CD14-positive monocyte (primary cell): ENCODE measurements around the gene FBXW4. TPM values are rescaled to one million over a fixed set of nuclear protein-coding genes. Genes with fewer than 3 reads are reported as not detected.

ENCODE experiments used
- DNase-seq, 3 donors: peaks; one replicate each; pipeline ENCODE4 v3.0.0-alpha.2; 2011 to 2022
- H2AFZ ChIP-seq: 2 replicates; pipeline ENCODE4 v1.6.0; 2012; ENCODE audit warnings: mild to moderate bottlenecking, low read depth, low read length, inconsistent platforms; ENCODE audit not compliant: insufficient read depth, poor library complexity, severe bottlenecking
- H3K27ac ChIP-seq, 2 donors: 1 replicate in 1 of 2; 2 replicates in 1 of 2; pipeline ENCODE4 v1.5.1; 2012 to 2013; ENCODE audit warnings: low read length in 2 of 2, control low read depth in 1 of 2, inconsistent platforms in 1 of 2, low read depth in 1 of 2, mild to moderate bottlenecking in 1 of 2
- H3K27me3 ChIP-seq, 2 donors: one replicate each; pipeline versions ENCODE4 v1.6.0 to v1.6.1; 2011 to 2013; ENCODE audit warnings: low read length in 2 of 2; ENCODE audit not compliant: control insufficient read depth in 2 of 2, insufficient read depth in 2 of 2
- H3K36me3 ChIP-seq, 2 donors: replicated peaks in 1 of 2; 1 replicate in 1 of 2; 2 replicates in 1 of 2; pipeline versions ENCODE4 v1.5.1 to v1.6.1; 2012 to 2013; ENCODE audit warnings: low read length in 2 of 2, control low read depth in 1 of 2, inconsistent platforms in 1 of 2, mild to moderate bottlenecking in 1 of 2; ENCODE audit not compliant: insufficient read depth in 2 of 2, control insufficient read depth in 1 of 2
- H3K4me1 ChIP-seq, 2 donors: 1 replicate in 1 of 2; 2 replicates in 1 of 2; pipeline versions ENCODE4 v1.5.1 to v1.6.1; 2012 to 2013; ENCODE audit warnings: low read length in 2 of 2, control low read depth in 1 of 2, inconsistent platforms in 1 of 2, mild to moderate bottlenecking in 1 of 2, moderate library complexity in 1 of 2; ENCODE audit not compliant: insufficient read depth in 2 of 2, control insufficient read depth in 1 of 2
- H3K4me2 ChIP-seq: replicated peaks from 2 replicates; pipeline ENCODE3; 2012; ENCODE audit warnings: low read length, moderate library complexity, mild to moderate bottlenecking; ENCODE audit not compliant: poor library complexity, severe bottlenecking; ENCODE audit errors: extremely low read depth
- H3K4me3 ChIP-seq, 3 experiments: fragments of 200-600 bp in 1 of 3; sonication (generic) in 1 of 3; replicated peaks in 1 of 3; 1 replicate in 2 of 3; 2 replicates in 1 of 3; pipeline ENCODE4 v1.5.1; 2011 to 2013; ENCODE audit warnings: low read length in 3 of 3, mild to moderate bottlenecking in 3 of 3, control low read depth in 2 of 3, low read depth in 2 of 3, inconsistent platforms in 1 of 3, moderate library complexity in 1 of 3
- H3K79me2 ChIP-seq: 2 replicates; pipeline ENCODE4 v1.6.0; 2012; ENCODE audit warnings: mild to moderate bottlenecking, control low read depth, inconsistent platforms, low read length, moderate library complexity; ENCODE audit not compliant: insufficient read depth
- H3K9ac ChIP-seq: 2 replicates; pipeline ENCODE4 v1.6.0; 2017; ENCODE audit warnings: low read length, mild to moderate bottlenecking; ENCODE audit not compliant: insufficient read depth, poor library complexity, severe bottlenecking
- H3K9me3 ChIP-seq, 2 donors: replicated peaks in 1 of 2; 1 replicate in 1 of 2; 2 replicates in 1 of 2; pipeline versions ENCODE4 v1.5.1 to v1.6.1; 2012 to 2013; ENCODE audit warnings: low read length in 2 of 2, control low read depth in 1 of 2; ENCODE audit not compliant: control insufficient read depth in 1 of 2, insufficient read depth in 1 of 2
- H4K20me1 ChIP-seq: 2 replicates; pipeline ENCODE4 v1.6.0; 2012; ENCODE audit warnings: mild to moderate bottlenecking, low read length, control low read depth, moderate library complexity; ENCODE audit not compliant: insufficient read depth
- H3K27ac Mint-ChIP-seq, 7 donors: one replicate each; pipeline ENCODE4 v1.8.0; 2020; ENCODE audit warnings: mild to moderate bottlenecking in 7 of 7, mixed read lengths in 7 of 7, moderate library complexity in 6 of 7, inconsistent platforms in 2 of 7
- H3K27me3 Mint-ChIP-seq, 3 donors: one replicate each; pipeline ENCODE4 v1.8.0; 2021 to 2022; ENCODE audit warnings: low read depth in 3 of 3, mild to moderate bottlenecking in 3 of 3, mixed read lengths in 3 of 3, moderate library complexity in 3 of 3, inconsistent platforms in 1 of 3
- H3K36me3 Mint-ChIP-seq, 2 donors: one replicate each; pipeline ENCODE4 v1.8.0; 2020; ENCODE audit warnings: mixed read lengths in 2 of 2, inconsistent platforms in 1 of 2, mild to moderate bottlenecking in 1 of 2
- H3K4me1 Mint-ChIP-seq: one replicate; pipeline ENCODE4 v1.8.0; 2020; ENCODE audit warnings: mild to moderate bottlenecking, mixed read lengths
- H3K4me3 Mint-ChIP-seq, 2 donors: one replicate each; pipeline ENCODE4 v1.8.0; 2020; ENCODE audit warnings: mild to moderate bottlenecking in 2 of 2, mixed read lengths in 2 of 2, moderate library complexity in 1 of 2
- H3K9me3 Mint-ChIP-seq, 7 donors: one replicate each; pipeline ENCODE4 v1.8.0; 2020 to 2022; ENCODE audit warnings: mixed read lengths in 7 of 7, mild to moderate bottlenecking in 6 of 7, moderate library complexity in 6 of 7, inconsistent platforms in 2 of 7
- CTCF ChIP-seq: fragments of 200-600 bp; IDR thresholded peaks from one replicate; pipeline ENCODE4 v1.8.0; 2022; ENCODE audit warnings: antibody characterized with exemption, mild to moderate bottlenecking
- WGBS: methylation state at CpG from one replicate; pipeline ENCODE4 v1.1.5; 2013; ENCODE audit warnings: missing lambda C conversion rate; ENCODE audit not compliant: insufficient coverage; 5-methylcytosine and 5-hydroxymethylcytosine counted together
- intact Hi-C, 2 donors: fragments of 100-400 bp; cut with micrococcal nuclease; formaldehyde crosslinking; loops; one replicate each; pipeline versions ENCODE4 v1.15.0 to v1.15.1; 2023
- polyA plus RNA-seq, 3 donors: library from polyadenylated mRNA; depleted of rRNA in 1 of 3; unstranded in 2 of 3; stranded (reverse) in 1 of 3; fragments of 300-500 nt in 2 of 3; fragments of >200 nt in 1 of 3; fragmentation: Illumina TruSeq in 2 of 3; gene quantifications; 1 replicate in 2 of 3; 2 replicates in 1 of 3; pipeline ENCODE4 v1.2.3, GENCODE V29; 2012 to 2021

The FBXW4 gene
- polyA plus RNA-seq, 3 donors = 1.1 to 30.8 (median 1.8) TPM

GRCh38 chr10:101617824-101618568 is 77.0 kb downstream of the FBXW4 start:
- peak overlapping the region; percentile 30 for H3K4me2 ChIP-seq
- no peak overlapping the region for H3K4me3 ChIP-seq
- TF ChIP-seq CTCF = no peak
- H3K36me3 Mint-ChIP-seq = peaks cover 50 to 62% of the 10 kb centered on the region in 2 donors
- WGBS = 36% methylated on average over 4 of the region's 4 CpGs
- H3K9ac ChIP-seq = peak overlapping the region; percentile 13
- no peak overlapping the region for H2AFZ ChIP-seq
- H3K4me3 Mint-ChIP-seq = peak overlapping the region in 1 of 2 donors; percentile 80
- peaks cover 22 to 74% of the 10 kb centered on the region in 2 donors for H3K36me3 ChIP-seq
- H3K9me3 ChIP-seq = no peaks in the 10 kb centered on the region
- peak overlapping the region; percentile 18 to 57 for H3K27ac ChIP-seq
- no peaks in the 10 kb centered on the region for H3K27me3 ChIP-seq
- peak overlapping the region in 6 of 7 donors; percentile 43 to 81 (median 74) for H3K27ac Mint-ChIP-seq
- peaks cover 24 to 26% of the 10 kb centered on the region in 2 donors for H3K4me1 ChIP-seq
- intact Hi-C loops = no loop called here
- peaks cover 36% of the 10 kb centered on the region for H3K4me1 Mint-ChIP-seq
- H3K27me3 Mint-ChIP-seq = peaks cover 0 to 2% (median 1%) of the 10 kb centered on the region in 3 donors
- DNase-seq = no peak
- peaks cover 0 to 2% (median 0%) of the 10 kb centered on the region in 7 donors for H3K9me3 Mint-ChIP-seq
- no peaks in the 10 kb centered on the region for H3K79me2 ChIP-seq
- peaks cover 27% of the 10 kb centered on the region for H4K20me1 ChIP-seq

- peak overlapping the region in 1 of 2 donors; percentile 57 for H3K27ac ChIP-seq
- Mint-ChIP-seq H3K9me3 (peaks cover 0 to 2% (median 0%) of the 10 kb centered on the region in 7 donors), H3K4me3 (peak overlapping the region in 1 of 2 donors; percentile 80), H3K27ac (peak overlapping the region in 6 of 7 donors; percentile 1 to 66 (median 16)), H3K36me3 (peaks cover 46 to 63% of the 10 kb centered on the region in 2 donors), H3K4me1 (peaks cover 36% of the 10 kb centered on the region), H3K27me3 (peaks cover 0 to 2% (median 1%) of the 10 kb centered on the region in 3 donors)
- 40% methylated on average over 2 of the region's 8 CpGs for WGBS
- H3K36me3 ChIP-seq = peaks cover 22 to 74% of the 10 kb centered on the region in 2 donors
- TF ChIP-seq CTCF = no peak
- H3K9me3 ChIP-seq = no peaks in the 10 kb centered on the region
- H3K79me2 ChIP-seq = no peaks in the 10 kb centered on the region
- no peak overlapping the region for H2AFZ ChIP-seq
- peaks cover 27% of the 10 kb centered on the region for H4K20me1 ChIP-seq
- intact Hi-C loops = no loop called here
- peak overlapping the region; percentile 30 for H3K4me2 ChIP-seq
- peak overlapping the region; percentile 13 for H3K9ac ChIP-seq
- H3K27me3 ChIP-seq = no peaks in the 10 kb centered on the region
- no peak for DNase-seq
- peaks cover 24 to 26% of the 10 kb centered on the region in 2 donors for H3K4me1 ChIP-seq
- H3K4me3 ChIP-seq = no peak overlapping the region
Measured at GRCh38 chr10:101617102-101617823, 77.7 kb downstream of the FBXW4 start.
